HG03432 (cell line): ENCODE measurements around the gene RPL39L.
"Not testable (repeated sequence)": the region's sequence is repeated elsewhere in the genome, so short reads cannot be mapped to it uniquely, and the experiment has no call there.

Source experiments
- ATAC-seq: cut with Tn5 transposase; IDR thresholded peaks from one replicate; pipeline ENCODE4 v1.9.1; 2021; ENCODE audit warnings: mild to moderate bottlenecking, moderate library complexity; ENCODE audit not compliant: unreplicated experiment

The RPL39L gene

GRCh38 chr3:187139895-187140253, 578 bp upstream of the RPL39L start:
- ATAC-seq = no peak

- no peak for ATAC-seq
Measured at GRCh38 chr3:187136936-187137335, 2.4 kb downstream of the RPL39L start.

GRCh38 chr3:187136337-187136736, 3.0 kb downstream of the RPL39L start:
- ATAC-seq = no peak

GRCh38 chr3:187135172-187135690, 4.1 kb downstream of the RPL39L start:
- not testable (repeated sequence) for ATAC-seq

GRCh38 chr3:187133181-187133580, 6.1 kb downstream of the RPL39L start:
- ATAC-seq = not testable (repeated sequence)

GRCh38 chr3:187132666-187133065, 6.6 kb downstream of the RPL39L start:
- no peak for ATAC-seq

GRCh38 chr3:187131981-187132380, 7.3 kb downstream of the RPL39L start:
- ATAC-seq = no peak

- ATAC-seq = peak; percentile 89
Measured at GRCh38 chr3:187130346-187131066, 8.8 kb downstream of the RPL39L start.

GRCh38 chr3:187125319-187126031, 13.8 kb downstream of the RPL39L start:
- ATAC-seq = peak; percentile 83

- ATAC-seq = no peak
Measured at GRCh38 chr3:187122261-187122660, 17.0 kb downstream of the RPL39L start.

- ATAC-seq = no peak
Measured at GRCh38 chr3:187120326-187120725, 19.0 kb downstream of the RPL39L start.

- no peak for ATAC-seq
Measured at GRCh38 chr3:187114511-187114910, 24.8 kb downstream of the RPL39L start.

- no peak for ATAC-seq
Measured at GRCh38 chr3:187112934-187113793, 26.1 kb downstream of the RPL39L start.

GRCh38 chr3:187110156-187110555, 29.1 kb downstream of the RPL39L start:
- no peak for ATAC-seq

GRCh38 chr3:187107989-187108388, 31.3 kb downstream of the RPL39L start:
- no peak for ATAC-seq

GRCh38 chr3:187105700-187106099, 33.6 kb downstream of the RPL39L start:
- ATAC-seq = no peak

GRCh38 chr3:187104933-187105332, 34.4 kb downstream of the RPL39L start:
- no peak for ATAC-seq

GRCh38 chr3:187104342-187104741, 35.0 kb downstream of the RPL39L start:
- ATAC-seq = no peak

GRCh38 chr3:187103251-187103650, 36.0 kb downstream of the RPL39L start:
- no peak for ATAC-seq

- no peak for ATAC-seq
Measured at GRCh38 chr3:187102073-187102634, 37.1 kb downstream of the RPL39L start.
